PC-9 (cell line): ENCODE results near the gene PLCH2.

Experiments
- CTCF ChIP-seq: fragments of 200-600 bp; sonication (generic); conservative IDR thresholded peaks from 2 replicates; pipeline ENCODE4 v1.6.1; 2017; ENCODE audit warnings: mixed run types, antibody characterized with exemption, mild to moderate bottlenecking, moderate library complexity
- EZH2 ChIP-seq: fragments of 200-600 bp; sonication (generic); IDR thresholded peaks from 2 replicates; pipeline ENCODE4 v1.8.0; 2017; ENCODE audit warnings: antibody characterized with exemption, low read depth

- TF ChIP-seq CTCF (no peak), EZH2 (no peak)
Measured at GRCh38 chr1:2462819-2463218, 13.3 kb upstream of the PLCH2 start.
